ENCODE measurements around the gene DCDC1.
A peak's percentile ranks its signal among the peaks of the same experiment; 100 is the strongest.

Gene DCDC1

DNA sequence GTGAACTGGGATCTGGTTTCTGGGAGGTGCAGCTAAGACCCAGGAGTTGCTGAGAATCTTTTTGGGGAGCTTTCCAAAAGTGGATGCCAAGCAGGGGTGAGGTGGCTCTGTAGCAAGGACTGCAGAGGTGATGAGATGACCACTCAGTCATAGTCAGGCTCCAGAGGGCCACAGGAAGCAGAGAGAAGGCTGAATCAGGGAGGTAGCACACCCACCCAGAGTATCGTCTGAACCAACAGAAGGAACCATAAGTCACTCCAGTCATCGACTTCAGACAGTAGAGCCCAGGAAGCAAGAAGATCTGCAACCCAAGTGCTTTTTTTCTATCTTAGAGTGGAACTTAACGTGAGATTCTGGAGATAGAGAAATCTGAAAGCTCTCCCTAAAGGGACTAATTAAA lies 447.7 kb downstream of the DCDC1 start:
- Histone ChIP-seq H3K27me3 (replicated peaks; ENCODE audit: control insufficient read depth, insufficient read depth, low read length) (no peaks in the 10 kb centered on the region), H3K36me3 (ENCODE audit: control insufficient read depth, insufficient read depth, low read length, severe bottlenecking) (no peaks in the 10 kb centered on the region), H3K9ac (ENCODE audit: low read length) (no peak overlapping the region), H3K9me3 (ENCODE audit: control insufficient read depth, low read length) (no peaks in the 10 kb centered on the region), H3K4me3 (ENCODE audit: low read length) (no peak overlapping the region), H3K4me1 (ENCODE audit: control insufficient read depth, insufficient read depth, low read length) (peaks cover 17% of the 10 kb centered on the region)
- no peak for DNase-seq (ENCODE audit: low read depth)

DNA sequence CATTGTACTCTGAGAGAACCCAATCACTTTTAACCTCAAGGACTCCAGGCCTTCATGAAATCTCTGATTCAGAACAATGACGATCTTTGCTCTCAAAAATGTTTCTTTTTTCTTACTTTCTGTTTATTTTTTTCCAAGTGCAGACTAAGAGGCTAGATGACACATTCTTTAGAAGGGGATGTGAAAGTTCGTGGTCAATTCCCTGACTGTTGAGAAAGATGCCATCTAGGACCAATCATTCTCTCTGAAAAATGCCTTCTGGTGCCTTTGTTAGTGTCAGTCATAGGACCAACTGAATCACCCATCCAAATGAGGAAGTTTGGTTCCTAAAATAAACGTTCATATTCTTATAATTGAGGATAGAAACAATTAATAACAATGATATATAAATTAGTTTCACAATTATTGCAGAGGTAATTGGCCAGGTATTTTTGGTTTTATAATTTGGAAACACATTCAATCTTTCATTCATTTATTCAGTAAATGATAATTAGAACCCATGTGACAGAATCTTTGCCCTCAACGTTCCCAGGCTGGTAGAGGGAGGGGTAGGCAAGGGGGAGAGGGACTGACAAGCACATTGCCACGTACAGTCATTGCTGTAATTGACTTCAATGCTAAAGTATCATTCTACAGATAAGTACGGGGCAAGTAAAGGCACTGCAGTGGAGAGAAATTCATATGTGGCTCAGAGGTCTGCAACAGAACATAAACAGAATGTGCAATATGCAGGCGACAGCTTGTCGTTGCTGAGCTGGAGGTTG lies 450.0 kb downstream of the DCDC1 start:
- H3K9ac ChIP-seq (ENCODE audit: low read length): peak overlapping the region; percentile 19
- no peak for DNase-seq (ENCODE audit: low read depth)
- H3K4me3 ChIP-seq (ENCODE audit: low read length): no peak overlapping the region

DNA sequence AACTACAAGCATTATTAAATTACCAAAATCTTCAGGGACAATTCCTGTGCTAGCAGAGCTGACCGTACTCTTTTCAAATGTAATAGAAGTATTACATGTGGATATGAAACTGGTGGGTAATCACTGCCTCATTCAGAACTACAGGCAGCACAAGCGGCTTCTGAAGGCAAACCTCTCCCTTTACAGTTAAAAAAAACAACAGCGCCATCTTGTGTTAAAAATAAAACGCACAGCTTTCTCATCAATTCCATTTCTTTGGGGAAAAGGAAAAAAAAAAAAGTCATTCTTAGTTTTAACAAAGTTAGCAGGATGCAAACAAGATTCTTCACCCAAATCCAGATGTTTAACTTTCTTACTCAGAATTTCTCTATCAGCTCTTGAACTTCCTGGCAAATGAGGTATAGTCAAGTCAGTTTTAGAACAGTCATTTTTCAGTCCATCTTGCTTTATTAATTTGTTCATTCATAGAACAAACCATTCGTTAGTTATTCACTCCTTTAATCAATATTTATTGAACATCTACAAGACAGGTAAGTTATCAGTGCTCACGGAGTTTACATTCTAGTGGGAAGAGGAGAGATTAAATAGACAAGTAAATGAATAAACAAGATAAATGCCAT lies 451.6 kb downstream of the DCDC1 start:
- Histone ChIP-seq H3K9ac (ENCODE audit: low read length) (no peak overlapping the region), H3K9me3 (ENCODE audit: control insufficient read depth, low read length) (no peaks in the 10 kb centered on the region), H3K4me3 (ENCODE audit: low read length) (no peak overlapping the region), H3K4me1 (ENCODE audit: control insufficient read depth, insufficient read depth, low read length) (peaks cover 21% of the 10 kb centered on the region), H3K27me3 (replicated peaks; ENCODE audit: control insufficient read depth, insufficient read depth, low read length) (no peaks in the 10 kb centered on the region), H3K36me3 (ENCODE audit: control insufficient read depth, insufficient read depth, low read length, severe bottlenecking) (no peaks in the 10 kb centered on the region)
- peak; percentile 78 for DNase-seq (ENCODE audit: low read depth)

More for the DNA sequence above, 450.0 kb downstream of the DCDC1 start:
- Histone ChIP-seq H3K4me1 (ENCODE audit: control insufficient read depth, insufficient read depth, low read length) (peaks cover 17% of the 10 kb centered on the region), H3K36me3 (ENCODE audit: control insufficient read depth, insufficient read depth, low read length, severe bottlenecking) (no peaks in the 10 kb centered on the region), H3K9me3 (ENCODE audit: control insufficient read depth, low read length) (no peaks in the 10 kb centered on the region), H3K27me3 (replicated peaks; ENCODE audit: control insufficient read depth, insufficient read depth, low read length) (no peaks in the 10 kb centered on the region)

DNA sequence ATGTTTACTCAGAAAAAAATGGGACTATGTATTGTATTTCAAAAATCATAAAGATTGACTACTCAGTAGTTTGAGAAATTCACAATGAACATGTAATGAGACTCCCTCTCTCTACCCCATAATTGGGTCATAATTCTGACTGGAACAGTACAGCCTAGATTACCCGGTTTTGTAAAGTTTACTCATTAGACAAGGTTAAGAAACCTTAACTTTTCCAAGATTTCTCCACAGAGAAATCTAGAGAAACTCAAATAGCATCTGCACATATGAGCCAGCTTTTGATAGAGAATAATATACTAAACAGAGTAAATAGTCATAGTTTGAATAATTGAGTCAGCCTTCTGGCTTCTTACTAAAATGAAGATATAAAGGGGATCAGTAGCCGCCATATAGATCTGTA lies 452.3 kb downstream of the DCDC1 start:
- Histone ChIP-seq H3K4me3 (ENCODE audit: low read length) (no peak overlapping the region), H3K27me3 (replicated peaks; ENCODE audit: control insufficient read depth, insufficient read depth, low read length) (no peaks in the 10 kb centered on the region), H3K9ac (ENCODE audit: low read length) (no peak overlapping the region), H3K4me1 (ENCODE audit: control insufficient read depth, insufficient read depth, low read length) (peaks cover 21% of the 10 kb centered on the region), H3K36me3 (ENCODE audit: control insufficient read depth, insufficient read depth, low read length, severe bottlenecking) (no peaks in the 10 kb centered on the region), H3K9me3 (ENCODE audit: control insufficient read depth, low read length) (no peaks in the 10 kb centered on the region)
- no peak for DNase-seq (ENCODE audit: low read depth)

DNA sequence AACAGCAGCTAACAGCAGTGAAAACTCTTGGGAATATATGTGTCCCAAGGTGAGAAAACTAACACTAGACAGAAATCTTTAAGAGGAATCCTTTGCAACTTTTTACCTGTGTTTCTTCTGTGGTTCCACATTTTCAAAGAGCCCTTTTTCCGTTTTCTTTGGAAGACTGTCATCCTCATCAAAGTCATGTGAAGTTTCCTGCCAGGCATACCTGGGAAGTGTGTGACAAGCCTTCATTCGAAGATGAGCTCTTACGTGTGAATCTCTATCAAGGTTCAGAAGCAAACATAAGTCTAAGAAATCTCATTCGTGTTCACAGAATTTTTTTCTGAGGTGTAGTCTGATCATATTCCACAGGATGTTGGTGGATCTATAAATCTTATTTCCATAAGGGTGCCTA lies 452.8 kb downstream of the DCDC1 start:
- H3K9me3 ChIP-seq (ENCODE audit: control insufficient read depth, low read length): no peaks in the 10 kb centered on the region
- H3K4me3 ChIP-seq (ENCODE audit: low read length): no peak overlapping the region
- no peak for DNase-seq (ENCODE audit: low read depth)
- no peak overlapping the region for H3K9ac ChIP-seq (ENCODE audit: low read length)
- peaks cover 18% of the 10 kb centered on the region for H3K4me1 ChIP-seq (ENCODE audit: control insufficient read depth, insufficient read depth, low read length)
- H3K36me3 ChIP-seq (ENCODE audit: control insufficient read depth, insufficient read depth, low read length, severe bottlenecking): no peaks in the 10 kb centered on the region
- no peaks in the 10 kb centered on the region for H3K27me3 ChIP-seq (replicated peaks; ENCODE audit: control insufficient read depth, insufficient read depth, low read length)

DNA sequence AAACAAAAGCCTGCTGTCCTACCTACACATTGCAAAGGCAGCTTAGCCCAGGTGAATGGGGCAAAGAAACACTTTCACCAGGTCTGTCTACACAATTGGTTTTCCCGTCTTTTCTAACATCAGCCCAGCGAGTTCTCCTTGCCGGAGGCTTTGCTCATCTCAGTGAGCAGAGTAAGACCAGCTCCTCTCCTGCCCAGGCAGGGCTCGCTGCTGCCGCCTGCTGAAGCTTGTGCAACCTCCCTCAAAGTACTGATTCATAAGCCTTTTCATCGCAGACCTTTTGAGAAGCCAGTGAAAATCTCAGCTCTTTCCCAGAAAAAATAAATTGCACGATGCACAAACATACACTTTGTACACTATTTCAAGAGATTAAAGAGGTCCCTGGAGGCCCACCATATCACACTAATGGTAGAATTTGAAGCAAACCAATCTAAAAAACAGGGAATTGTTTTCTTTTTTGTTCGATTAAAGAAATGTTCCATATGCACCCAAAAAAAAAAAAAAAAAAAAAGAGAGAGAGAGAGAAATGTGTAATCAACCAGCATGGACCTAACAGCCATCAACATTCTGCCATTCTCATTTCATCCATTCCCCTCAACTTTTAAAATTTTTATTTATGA lies 455.3 kb downstream of the DCDC1 start:
- DNase-seq (ENCODE audit: low read depth): peak; percentile 29

DNA sequence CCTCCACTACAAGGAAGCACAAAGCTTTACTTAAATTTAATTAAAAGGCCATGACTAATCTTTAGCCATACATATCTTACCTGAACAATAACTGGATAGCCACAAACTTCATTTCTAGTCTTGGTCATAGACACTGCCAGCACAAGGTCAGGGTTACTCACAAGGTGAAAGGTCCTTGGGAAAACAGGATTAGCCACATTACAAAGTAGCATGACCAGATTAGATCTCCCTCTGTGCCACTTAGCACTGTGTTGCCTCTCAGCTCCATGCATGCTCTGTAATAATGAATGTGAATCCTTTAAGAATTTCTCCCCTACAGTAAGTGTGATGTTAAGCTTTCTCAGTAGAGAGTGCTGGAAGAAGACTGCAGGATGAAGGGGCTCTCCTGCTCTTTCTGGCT lies 458.3 kb downstream of the DCDC1 start:
- DNase-seq (ENCODE audit: low read depth): no peak
- Histone ChIP-seq H3K9me3 (ENCODE audit: control insufficient read depth, low read length) (no peaks in the 10 kb centered on the region), H3K9ac (ENCODE audit: low read length) (no peak overlapping the region), H3K4me3 (ENCODE audit: low read length) (no peak overlapping the region), H3K36me3 (ENCODE audit: control insufficient read depth, insufficient read depth, low read length, severe bottlenecking) (no peaks in the 10 kb centered on the region), H3K4me1 (ENCODE audit: control insufficient read depth, insufficient read depth, low read length) (peaks cover 19% of the 10 kb centered on the region), H3K27me3 (replicated peaks; ENCODE audit: control insufficient read depth, insufficient read depth, low read length) (no peaks in the 10 kb centered on the region)

More for the DNA sequence above, 455.3 kb downstream of the DCDC1 start:
- Histone ChIP-seq H3K9me3 (ENCODE audit: control insufficient read depth, low read length) (no peaks in the 10 kb centered on the region), H3K36me3 (ENCODE audit: control insufficient read depth, insufficient read depth, low read length, severe bottlenecking) (no peaks in the 10 kb centered on the region), H3K9ac (ENCODE audit: low read length) (peak overlapping the region; percentile 29), H3K27me3 (replicated peaks; ENCODE audit: control insufficient read depth, insufficient read depth, low read length) (no peaks in the 10 kb centered on the region), H3K4me3 (ENCODE audit: low read length) (peak overlapping the region; percentile 18), H3K4me1 (ENCODE audit: control insufficient read depth, insufficient read depth, low read length) (peaks cover 23% of the 10 kb centered on the region)

DNA sequence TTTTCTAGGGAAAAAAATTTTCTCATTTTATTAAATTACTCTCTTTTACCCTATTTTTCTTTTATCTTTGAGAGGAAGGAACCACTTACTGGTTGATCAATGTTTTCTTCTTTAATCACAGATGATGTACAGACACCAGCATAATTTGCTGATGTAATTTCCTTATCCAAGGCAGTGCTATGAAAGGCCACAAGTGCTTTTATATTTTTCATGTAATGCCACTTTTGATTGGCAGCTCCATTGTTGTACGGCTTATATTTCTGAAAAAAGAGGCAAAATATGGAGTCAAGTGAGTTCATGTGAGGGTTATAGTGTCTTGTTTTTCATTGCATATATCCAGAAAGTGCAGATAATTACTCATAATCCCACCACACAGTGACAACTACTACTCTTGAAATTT lies 460.7 kb downstream of the DCDC1 start:
- Histone ChIP-seq H3K27me3 (replicated peaks; ENCODE audit: control insufficient read depth, insufficient read depth, low read length) (no peaks in the 10 kb centered on the region), H3K36me3 (ENCODE audit: control insufficient read depth, insufficient read depth, low read length, severe bottlenecking) (no peaks in the 10 kb centered on the region), H3K9me3 (ENCODE audit: control insufficient read depth, low read length) (no peaks in the 10 kb centered on the region), H3K4me3 (ENCODE audit: low read length) (no peak overlapping the region), H3K9ac (ENCODE audit: low read length) (no peak overlapping the region), H3K4me1 (ENCODE audit: control insufficient read depth, insufficient read depth, low read length) (peaks cover 17% of the 10 kb centered on the region)
- DNase-seq (ENCODE audit: low read depth): no peak

DNA sequence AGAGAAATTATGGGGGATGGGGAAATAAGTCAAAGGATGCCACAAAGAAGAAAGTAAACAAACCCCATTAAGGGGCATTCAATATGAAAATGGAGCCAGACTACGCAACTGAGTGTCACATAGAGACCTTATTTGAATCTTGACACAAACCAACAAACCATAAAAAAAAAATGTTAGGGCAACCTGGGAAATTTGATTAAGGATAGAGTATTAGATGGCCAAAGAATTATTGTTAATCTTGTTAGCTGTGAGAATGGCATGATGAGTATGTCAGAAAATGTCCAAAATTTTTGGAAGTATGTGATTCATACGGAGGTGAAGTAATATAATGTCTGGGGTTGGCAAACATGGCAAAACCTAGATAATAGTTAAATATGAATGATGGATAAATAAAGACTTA lies 461.3 kb downstream of the DCDC1 start:
- peaks cover 15% of the 10 kb centered on the region for H3K4me1 ChIP-seq (ENCODE audit: control insufficient read depth, insufficient read depth, low read length)
- DNase-seq (ENCODE audit: low read depth): no peak
- no peak overlapping the region for H3K4me3 ChIP-seq (ENCODE audit: low read length)
- no peaks in the 10 kb centered on the region for H3K27me3 ChIP-seq (replicated peaks; ENCODE audit: control insufficient read depth, insufficient read depth, low read length)
- H3K9me3 ChIP-seq (ENCODE audit: control insufficient read depth, low read length): no peaks in the 10 kb centered on the region
- no peaks in the 10 kb centered on the region for H3K36me3 ChIP-seq (ENCODE audit: control insufficient read depth, insufficient read depth, low read length, severe bottlenecking)
- no peak overlapping the region for H3K9ac ChIP-seq (ENCODE audit: low read length)

DNA sequence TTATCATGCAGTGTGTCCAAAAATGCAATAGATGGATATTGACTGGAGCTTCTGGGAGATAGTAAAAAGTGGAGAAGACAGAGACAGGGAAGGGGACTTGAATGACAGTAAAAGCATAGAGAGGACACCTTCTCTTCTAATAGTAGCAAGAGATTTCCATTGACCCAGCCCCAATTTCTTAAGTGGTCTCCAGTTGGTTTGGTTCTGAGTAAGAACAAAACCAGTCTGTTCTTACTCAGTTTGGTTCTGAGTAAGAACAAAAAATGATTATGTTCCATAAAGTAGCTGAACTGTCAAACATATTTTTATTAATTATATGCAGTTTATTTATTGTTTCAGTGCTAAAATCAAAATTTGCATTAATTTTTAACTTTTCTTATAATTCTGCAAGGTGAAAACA lies 466.6 kb downstream of the DCDC1 start:
- DNase-seq (ENCODE audit: low read depth): no peak
- no peak overlapping the region for H3K4me3 ChIP-seq (ENCODE audit: low read length)
- no peaks in the 10 kb centered on the region for H3K9me3 ChIP-seq (ENCODE audit: control insufficient read depth, low read length)
- no peaks in the 10 kb centered on the region for H3K36me3 ChIP-seq (ENCODE audit: control insufficient read depth, insufficient read depth, low read length, severe bottlenecking)
- peaks cover under 1% of the 10 kb centered on the region for H3K4me1 ChIP-seq (ENCODE audit: control insufficient read depth, insufficient read depth, low read length)
- no peak overlapping the region for H3K9ac ChIP-seq (ENCODE audit: low read length)
- H3K27me3 ChIP-seq (replicated peaks; ENCODE audit: control insufficient read depth, insufficient read depth, low read length): no peaks in the 10 kb centered on the region

DNA sequence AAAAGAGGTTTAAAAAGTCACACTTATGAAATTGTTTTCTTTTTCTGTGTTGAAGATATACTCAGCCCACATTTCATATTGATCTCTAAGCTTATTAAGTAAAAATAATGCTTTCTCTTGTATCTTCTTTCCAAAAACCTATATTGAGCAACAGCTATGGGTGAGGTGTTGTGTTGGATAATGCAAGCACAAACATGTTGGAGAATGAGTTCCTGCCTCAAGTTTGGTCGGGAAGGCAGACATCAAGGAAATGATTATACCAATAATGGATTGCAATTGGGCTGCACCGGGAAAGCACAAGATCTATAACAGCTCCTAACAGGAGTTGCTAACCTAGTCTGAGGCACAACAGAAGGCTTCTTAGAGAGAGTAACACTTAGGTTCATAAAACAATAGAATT lies 474.5 kb downstream of the DCDC1 start:
- Histone ChIP-seq H3K9me3 (ENCODE audit: control insufficient read depth, low read length) (no peaks in the 10 kb centered on the region), H3K27me3 (replicated peaks; ENCODE audit: control insufficient read depth, insufficient read depth, low read length) (no peaks in the 10 kb centered on the region), H3K4me3 (ENCODE audit: low read length) (no peak overlapping the region), H3K4me1 (ENCODE audit: control insufficient read depth, insufficient read depth, low read length) (no peaks in the 10 kb centered on the region), H3K9ac (ENCODE audit: low read length) (no peak overlapping the region), H3K36me3 (ENCODE audit: control insufficient read depth, insufficient read depth, low read length, severe bottlenecking) (no peaks in the 10 kb centered on the region)
- no peak for DNase-seq (ENCODE audit: low read depth)
